Measurements from ENCODE around the gene HOXA10. TPM values are rescaled to one million over a fixed set of nuclear protein-coding genes. Genes with fewer than 3 reads are reported as not detected.

HOXA10 gene
- polyA plus RNA-seq, 1 donor, result 0.12 TPM

- H3K4me1 ChIP-seq (ENCODE audit: control insufficient read depth, insufficient read depth, low read length), result peaks cover 43% of the 10 kb centered on the region
Observed at GRCh38 chr7:27131390-27131819, 42.7 kb downstream of the HOXA10 start.

GRCh38 chr7:27130540-27131389 lies 43.4 kb downstream of the HOXA10 start, which contains the start of gene HOXA4:
Gene HOXA4, minus strand, starts transcription at chr7:27130757. Its CDS starts 24 bp downstream, at chr7:27130733.
- Histone ChIP-seq H3K4me1 (ENCODE audit: control insufficient read depth, insufficient read depth, low read length) (peaks cover 43% of the 10 kb centered on the region), H3K4me3 (ENCODE audit: low read length) (peak within 1 kb of the TSS; percentile 79), H3K27me3 (ENCODE audit: control insufficient read depth, insufficient read depth, low read length) (no peaks in the 10 kb centered on the region), H3K36me3 (ENCODE audit: control insufficient read depth, insufficient read depth, low read length) (no peaks in the 10 kb centered on the region), H3K27ac (ENCODE audit: low read length) (peak within 1 kb of the TSS; percentile 90), H3K9me3 (ENCODE audit: control insufficient read depth, low read depth, low read length) (no peaks in the 10 kb centered on the region)
- WGBS (ENCODE audit: insufficient coverage, low lambda C conversion rate), result no CpG with 5 or more reads among the region's 67 CpGs
- peak; percentile 93 to 95 for DNase-seq

More at GRCh38 chr7:27131390-27131819, 42.7 kb downstream of the HOXA10 start:
- Histone ChIP-seq H3K4me3 (ENCODE audit: low read length) (peak overlapping the region; percentile 79), H3K36me3 (ENCODE audit: control insufficient read depth, insufficient read depth, low read length) (no peaks in the 10 kb centered on the region), H3K27me3 (ENCODE audit: control insufficient read depth, insufficient read depth, low read length) (no peaks in the 10 kb centered on the region), H3K9me3 (ENCODE audit: control insufficient read depth, low read depth, low read length) (no peaks in the 10 kb centered on the region), H3K27ac (ENCODE audit: low read length) (peak overlapping the region; percentile 90)
- DNase-seq, result no peak
- no CpG with 5 or more reads among the region's 12 CpGs for WGBS (ENCODE audit: insufficient coverage, low lambda C conversion rate)

GRCh38 chr7:27129729-27130539 lies 44.2 kb downstream of the HOXA10 start:
- peaks cover 42% of the 10 kb centered on the region for H3K4me1 ChIP-seq (ENCODE audit: control insufficient read depth, insufficient read depth, low read length)
- H3K27me3 ChIP-seq (ENCODE audit: control insufficient read depth, insufficient read depth, low read length), result no peaks in the 10 kb centered on the region
- WGBS (ENCODE audit: insufficient coverage, low lambda C conversion rate), result 0% methylated on average over 1 of the region's 72 CpGs

GRCh38 chr7:27128776-27129728 lies 45.1 kb downstream of the HOXA10 start:
- peak overlapping the region; percentile 61 for H3K4me3 ChIP-seq (ENCODE audit: low read length)
- no peaks in the 10 kb centered on the region for H3K27me3 ChIP-seq (ENCODE audit: control insufficient read depth, insufficient read depth, low read length)
- H3K27ac ChIP-seq (ENCODE audit: low read length), result peak overlapping the region; percentile 76
- peaks cover 2% of the 10 kb centered on the region for H3K36me3 ChIP-seq (ENCODE audit: control insufficient read depth, insufficient read depth, low read length)
- DNase-seq, result no peak
- WGBS (ENCODE audit: insufficient coverage, low lambda C conversion rate), result 24% methylated on average over 3 of the region's 28 CpGs
- peaks cover 44% of the 10 kb centered on the region for H3K4me1 ChIP-seq (ENCODE audit: control insufficient read depth, insufficient read depth, low read length)
- H3K9me3 ChIP-seq (ENCODE audit: control insufficient read depth, low read depth, low read length), result no peaks in the 10 kb centered on the region

More at GRCh38 chr7:27129729-27130539, 44.2 kb downstream of the HOXA10 start:
- peak overlapping the region; percentile 76 for H3K27ac ChIP-seq (ENCODE audit: low read length)
- no peaks in the 10 kb centered on the region for H3K9me3 ChIP-seq (ENCODE audit: control insufficient read depth, low read depth, low read length)
- peak overlapping the region; percentile 61 for H3K4me3 ChIP-seq (ENCODE audit: low read length)
- no peaks in the 10 kb centered on the region for H3K36me3 ChIP-seq (ENCODE audit: control insufficient read depth, insufficient read depth, low read length)
- DNase-seq, result peak in 1 of 2 donors; percentile 75

- no peaks in the 10 kb centered on the region for H3K27me3 ChIP-seq (ENCODE audit: control insufficient read depth, insufficient read depth, low read length)
Observed at GRCh38 chr7:27128034-27128433, 46.1 kb downstream of the HOXA10 start.

GRCh38 chr7:27126596-27127327 lies 47.4 kb downstream of the HOXA10 start:
- no CpG with 5 or more reads among the region's 3 CpGs for WGBS (ENCODE audit: insufficient coverage, low lambda C conversion rate)
- H3K4me1 ChIP-seq (ENCODE audit: control insufficient read depth, insufficient read depth, low read length), result peaks cover 42% of the 10 kb centered on the region
- peak overlapping the region; percentile 36 for H3K27ac ChIP-seq (ENCODE audit: low read length)
- peaks cover 2% of the 10 kb centered on the region for H3K36me3 ChIP-seq (ENCODE audit: control insufficient read depth, insufficient read depth, low read length)
- H3K4me3 ChIP-seq (ENCODE audit: low read length), result no peak overlapping the region
- no peaks in the 10 kb centered on the region for H3K27me3 ChIP-seq (ENCODE audit: control insufficient read depth, insufficient read depth, low read length)
- no peak for DNase-seq
- no peaks in the 10 kb centered on the region for H3K9me3 ChIP-seq (ENCODE audit: control insufficient read depth, low read depth, low read length)

More at GRCh38 chr7:27128034-27128433, 46.1 kb downstream of the HOXA10 start:
- peaks cover 44% of the 10 kb centered on the region for H3K4me1 ChIP-seq (ENCODE audit: control insufficient read depth, insufficient read depth, low read length)
- WGBS (ENCODE audit: insufficient coverage, low lambda C conversion rate), result no CpG with 5 or more reads among the region's 2 CpGs
- H3K9me3 ChIP-seq (ENCODE audit: control insufficient read depth, low read depth, low read length), result no peaks in the 10 kb centered on the region
- H3K27ac ChIP-seq (ENCODE audit: low read length), result peak overlapping the region; percentile 76
- no peak overlapping the region for H3K4me3 ChIP-seq (ENCODE audit: low read length)
- H3K36me3 ChIP-seq (ENCODE audit: control insufficient read depth, insufficient read depth, low read length), result peaks cover 2% of the 10 kb centered on the region
- DNase-seq, result no peak

GRCh38 chr7:27125986-27126394 lies 48.1 kb downstream of the HOXA10 start:
- H3K27me3 ChIP-seq (ENCODE audit: control insufficient read depth, insufficient read depth, low read length), result no peaks in the 10 kb centered on the region
- WGBS (ENCODE audit: insufficient coverage, low lambda C conversion rate), result 33% methylated on average over 3 of the region's 5 CpGs
- peaks cover 2% of the 10 kb centered on the region for H3K36me3 ChIP-seq (ENCODE audit: control insufficient read depth, insufficient read depth, low read length)
- DNase-seq, result no peak
- no peaks in the 10 kb centered on the region for H3K9me3 ChIP-seq (ENCODE audit: control insufficient read depth, low read depth, low read length)
- H3K27ac ChIP-seq (ENCODE audit: low read length), result peak overlapping the region; percentile 86
- H3K4me1 ChIP-seq (ENCODE audit: control insufficient read depth, insufficient read depth, low read length), result peaks cover 36% of the 10 kb centered on the region
- H3K4me3 ChIP-seq (ENCODE audit: low read length), result no peak overlapping the region

GRCh38 chr7:27124902-27125689 lies 49.0 kb downstream of the HOXA10 start:
- Histone ChIP-seq H3K4me3 (ENCODE audit: low read length) (no peak overlapping the region), H3K4me1 (ENCODE audit: control insufficient read depth, insufficient read depth, low read length) (peaks cover 43% of the 10 kb centered on the region), H3K27me3 (ENCODE audit: control insufficient read depth, insufficient read depth, low read length) (no peaks in the 10 kb centered on the region), H3K9me3 (ENCODE audit: control insufficient read depth, low read depth, low read length) (no peaks in the 10 kb centered on the region), H3K27ac (ENCODE audit: low read length) (peak overlapping the region; percentile 86), H3K36me3 (ENCODE audit: control insufficient read depth, insufficient read depth, low read length) (peaks cover 2% of the 10 kb centered on the region)
- DNase-seq, result peak in 1 of 2 donors; percentile 67
- no CpG with 5 or more reads among the region's 8 CpGs for WGBS (ENCODE audit: insufficient coverage, low lambda C conversion rate)

Data from large intestine (tissue), 3 donors.